K562 (cell line): ENCODE data around the gene GNAI2. TPM values are rescaled to one million over a fixed set of nuclear protein-coding genes. Genes with fewer than 3 reads are reported as not detected.
A peak's percentile ranks its signal among the peaks of the same experiment; 100 is the strongest.

Experiments
- ATAC-seq: fragments of 200-7000 bp; cut with Tn5 transposase; 3 replicates; pipeline ENCODE4 v1.9.1; 2020; ENCODE audit warnings: moderate library complexity
- BruUV-seq: library from RNA; stranded (reverse); fragments of 400-500 nt; replicated peaks from 2 replicates; lab custom pipeline; 2021; lab: Mats Ljungman, UMichigan
- CTCF ChIA-PET: fragments of 300-600 bp; formaldehyde crosslinking; extraction: SDS; loops from one replicate; lab custom pipeline; 2021; ENCODE audit warnings: low intra/inter-chr PET ratio; lab: Yijun Ruan, JAX
- POLR2A ChIA-PET: fragments of 300-600, 350-650 bp; sonication (Branson Sonifier 250); formaldehyde crosslinking; extraction: SDS; loops from one replicate; lab custom pipeline; 2021; ENCODE audit warnings: antibody characterized with exemption, inconsistent platforms; lab: Yijun Ruan, JAX
- DNase-seq, 4 experiments: peaks; one replicate each; pipeline versions ENCODE4 v3.0.0 to v3.0.0-alpha.2; 2011 to 2018; ENCODE audit warnings: low spot score in 3 of 4, mixed read lengths in 3 of 4; ENCODE audit errors: extremely low read depth in 1 of 4
- FAIRE-seq: peaks from 2 replicates; lab custom pipeline; 2011; peaks lifted over from hg19 to GRCh38; lab: Jason Lieb, UNC
- H2AFZ ChIP-seq: 2 replicates; pipeline ENCODE4 v1.6.0; 2011; ENCODE audit warnings: low read depth, low read length, control low read depth, inconsistent platforms
- H3K27ac ChIP-seq: fragments of 200-600 bp; 3 replicates; pipeline ENCODE4 v1.8.0; 2011; ENCODE audit warnings: low read depth, mild to moderate bottlenecking, control low read depth, inconsistent platforms, low read length, moderate library complexity, mixed read lengths; ENCODE audit errors: extremely low read depth
- H3K27me3 ChIP-seq, 2 experiments: fragments of 300-600 bp in 1 of 2; 2 replicates in 1 of 2; 3 replicates in 1 of 2; pipeline versions ENCODE4 v1.6.0 to v1.8.0; 2011; ENCODE audit warnings: inconsistent platforms in 2 of 2, low read length in 2 of 2, mild to moderate bottlenecking in 1 of 2, mixed read lengths in 1 of 2, moderate library complexity in 1 of 2; ENCODE audit not compliant: control insufficient read depth in 2 of 2, insufficient read depth in 2 of 2
- H3K36me3 ChIP-seq: fragments of 300-600 bp; 3 replicates; pipeline ENCODE4 v1.8.0; 2011; ENCODE audit warnings: mild to moderate bottlenecking, low read length, inconsistent platforms; ENCODE audit not compliant: control insufficient read depth, insufficient read depth
- H3K4me1 ChIP-seq, 2 experiments: fragments of 200-600 bp in 1 of 2; replicated peaks in 1 of 2; 2 replicates in 1 of 2; 3 replicates in 1 of 2; pipeline versions ENCODE4 v1.5.1 to v1.8.0; 2011; ENCODE audit warnings: inconsistent platforms in 2 of 2, low read length in 2 of 2, mild to moderate bottlenecking in 1 of 2, mixed read lengths in 1 of 2, moderate library complexity in 1 of 2; ENCODE audit not compliant: control insufficient read depth in 2 of 2, insufficient read depth in 2 of 2
- H3K4me2 ChIP-seq: 2 replicates; pipeline ENCODE4 v1.6.1; 2011; ENCODE audit warnings: low read length, control low read depth, inconsistent platforms, mixed read lengths; ENCODE audit not compliant: insufficient read depth
- H3K4me3 ChIP-seq: fragments of 200-600 bp; sonication (generic), shearing (Covaris generic); 2 replicates; pipeline ENCODE4 v1.5.1; 2016; ENCODE audit warnings: control low read depth, inconsistent platforms
- H3K79me2 ChIP-seq: fragments of 200-600 bp; 3 replicates; pipeline ENCODE4 v1.8.0; 2011; ENCODE audit warnings: low read length, inconsistent platforms; ENCODE audit not compliant: control insufficient read depth, insufficient read depth
- H3K9ac ChIP-seq, 2 experiments: 2 replicates each; pipeline versions ENCODE4 v1.6.0 to v1.6.1; 2011; ENCODE audit warnings: low read depth in 2 of 2, low read length in 2 of 2, control low read depth in 1 of 2, inconsistent platforms in 1 of 2, mild to moderate bottlenecking in 1 of 2, mixed read lengths in 1 of 2; ENCODE audit not compliant: insufficient read depth in 1 of 2
- H3K9me1 ChIP-seq: one replicate; pipeline ENCODE4 v1.6.0; 2011; ENCODE audit warnings: inconsistent platforms, mild to moderate bottlenecking, low read length, moderate library complexity; ENCODE audit not compliant: control insufficient read depth, insufficient read depth
- H3K9me3 ChIP-seq: replicated peaks from 2 replicates; pipeline ENCODE4 v1.5.1; 2011; ENCODE audit warnings: low read depth, low read length, inconsistent platforms; ENCODE audit not compliant: control insufficient read depth, insufficient read depth
- H4K20me1 ChIP-seq: replicated peaks from 2 replicates; pipeline ENCODE4 v1.6.1; 2011; ENCODE audit warnings: low read length, inconsistent platforms, mixed read lengths; ENCODE audit not compliant: control insufficient read depth, insufficient read depth
- ATF3 ChIP-seq, 2 experiments: fragments of 450-650 bp in 1 of 2; sonication (generic) in 1 of 2; formaldehyde crosslinking in 1 of 2; IDR thresholded peaks in 1 of 2; conservative IDR thresholded peaks in 1 of 2; 2 replicates each; pipeline versions ENCODE4 v1.6.1 to v1.8.1; 2016 to 2023; ENCODE audit warnings: mild to moderate bottlenecking in 2 of 2, moderate library complexity in 2 of 2, inconsistent platforms in 1 of 2, missing genetic modification reagents in 1 of 2
- DPF2 ChIP-seq: fragments of 450-650 bp; IDR thresholded peaks from 2 replicates; pipeline ENCODE4 v1.6.1; 2016
- GTF2B ChIP-seq: IDR thresholded peaks from 2 replicates; pipeline ENCODE4 v1.6.1; 2011; ENCODE audit not compliant: insufficient read length; ENCODE audit errors: extremely low read depth
- HDAC3 ChIP-seq: fragments of 450-650 bp; IDR thresholded peaks from 2 replicates; pipeline ENCODE4 v1.6.1; 2018; ENCODE audit warnings: borderline replicate concordance, mild to moderate bottlenecking, moderate library complexity; ENCODE audit not compliant: partially characterized antibody
- HLTF ChIP-seq: fragments of 450-650 bp; IDR thresholded peaks from 2 replicates; pipeline ENCODE4 v1.6.1; 2016
- IFI16 ChIP-seq: fragments of 250-450 bp; sonication (Bioruptor Pico); IDR thresholded peaks from 2 replicates; pipeline ENCODE4 v2.1.2; 2022; ENCODE audit warnings: mild to moderate bottlenecking, inconsistent platforms
- NCOR1 ChIP-seq: fragments of 450-650 bp; IDR thresholded peaks from 2 replicates; pipeline ENCODE4 v1.6.1; 2016; ENCODE audit warnings: mild to moderate bottlenecking, moderate library complexity
- POLR2G ChIP-seq: fragments of 200-400 bp; formaldehyde crosslinking; IDR thresholded peaks from 2 replicates; pipeline ENCODE4 v1.6.1; 2017; ENCODE audit warnings: low read depth, mild to moderate bottlenecking, antibody characterized with exemption, low read length, moderate library complexity
- POLR2H ChIP-seq: IDR thresholded peaks from 2 replicates; pipeline ENCODE4 v1.6.1; 2016; ENCODE audit warnings: missing genetic modification characterization, low read depth, mild to moderate bottlenecking, control low read depth, missing compliant biosample characterization, moderate library complexity
- RBFOX2 ChIP-seq: fragments of 200-400 bp; formaldehyde crosslinking; IDR thresholded peaks from 2 replicates; pipeline ENCODE4 v1.6.1; 2017; ENCODE audit warnings: low read depth, mild to moderate bottlenecking, low read length, moderate library complexity
- RCOR1 ChIP-seq, 2 experiments: IDR thresholded peaks; 2 replicates each; pipeline ENCODE4 v1.6.1; 2012; ENCODE audit warnings: low read depth in 2 of 2, low read length in 2 of 2, borderline replicate concordance in 1 of 2, improper control_type of control experiment in 1 of 2
- RHOXF2B ChIP-seq: fragments of 250-450 bp; sonication (Bioruptor Pico); conservative IDR thresholded peaks from 2 replicates; pipeline ENCODE4 v1.5.1; 2021
- SMARCE1 ChIP-seq: fragments of 450-650 bp; IDR thresholded peaks from 2 replicates; pipeline ENCODE4 v1.7.1; 2016; ENCODE audit warnings: mild to moderate bottlenecking
- SRSF7 ChIP-seq: fragments of 200-400 bp; formaldehyde crosslinking; optimal IDR thresholded peaks from 2 replicates; pipeline ENCODE3; 2017; ENCODE audit warnings: mild to moderate bottlenecking, low read depth, low read length
- SRSF9 ChIP-seq: fragments of 200-400 bp; formaldehyde crosslinking; IDR thresholded peaks from 2 replicates; pipeline ENCODE4 v1.6.1; 2017; ENCODE audit warnings: low read depth, low read length, borderline replicate concordance
- ZBTB33 ChIP-seq: sonication (generic); formaldehyde crosslinking; IDR thresholded peaks from 2 replicates; pipeline ENCODE4 v1.8.1; 2023; ENCODE audit warnings: mild to moderate bottlenecking, missing genetic modification reagents
- ZNF121 ChIP-seq: sonication (generic); formaldehyde crosslinking; conservative IDR thresholded peaks from 2 replicates; pipeline ENCODE4 v1.8.0; 2022; ENCODE audit warnings: missing genetic modification reagents
- ZNF830 ChIP-seq: fragments of 250-450 bp; sonication (Bioruptor Pico); IDR thresholded peaks from 2 replicates; pipeline ENCODE4 v1.5.0; 2021; ENCODE audit warnings: mild to moderate bottlenecking
- WGBS: fragments of 100-300 bp; shearing (Covaris generic); methylation state at CpG from one replicate; pipeline ENCODE4 v1.1.6; 2016; ENCODE audit warnings: low coverage, mixed read lengths; ENCODE audit not compliant: insufficient coverage; ENCODE audit errors: missing lambda C conversion rate; 5-methylcytosine and 5-hydroxymethylcytosine counted together
- in situ Hi-C: fragments of 300-500 bp; cut with MboI; formaldehyde crosslinking; loops from 4 replicates; pipeline ENCODE4 v1.15.0; 2018; ENCODE audit warnings: inconsistent platforms, mixed read lengths
- intact Hi-C: fragments of 100-400 bp; cut with micrococcal nuclease; formaldehyde crosslinking; loops from 2 replicates; pipeline ENCODE4 v1.14.2; 2022
- polyA plus RNA-seq, 8 experiments: library from polyadenylated mRNA; depleted of rRNA in 4 of 8; stranded (reverse) in 5 of 8; unstranded in 3 of 8; fragments of >200 nt; fragmentation: Nextera tagmentation in 2 of 8; fragmentation: Illumina TruSeq in 1 of 8; extraction: Ambion mirVana in 2 of 8; extraction: Trizol in 1 of 8; gene quantifications; 2 replicates each; pipeline versions ENCODE4 v1.2.1 to v1.2.3, GENCODE V29; 2011 to 2014; ENCODE audit warnings: inconsistent platforms in 1 of 8, missing spikeins in 1 of 8
- total RNA-seq, 7 experiments: library from RNA; depleted of rRNA in 6 of 7; stranded (reverse); fragments of >200 nt in 6 of 7; fragmentation: Illumina TruSeq in 2 of 7; extraction: Trizol in 2 of 7; gene quantifications; 2 replicates each; pipeline versions ENCODE4 v1.2.1 to v1.2.3, GENCODE V29; 2011 to 2021; ENCODE audit warnings: low replicate concordance in 1 of 7

Gene GNAI2
- total and polyA plus RNA-seq, 9 of the 15 experiments (the other 6 are each of a cell fraction or from before 2014, with no cell fraction given), result 1.1 to 72.2 (median 42.7) TPM

- ChIA-PET POLR2A (interaction anchor here (0.6 to 1.5 kb wide), 5 partner anchors 14 to 335 kb away, joined by 3 read pairs; no protein-coding TSS in a partner anchor), CTCF (no interaction called here)
- Histone ChIP-seq H3K9me1 (no peaks in the 10 kb centered on the region), H3K9ac (no peak overlapping the region), H3K36me3 (no peaks in the 10 kb centered on the region), H3K9me3 (no peaks in the 10 kb centered on the region), H4K20me1 (no peaks in the 10 kb centered on the region), H2AFZ (no peak overlapping the region), H3K4me2 (no peak overlapping the region), H3K27me3 (no peaks in the 10 kb centered on the region), H3K27ac (no peak overlapping the region), H3K79me2 (peaks cover 3% of the 10 kb centered on the region; the same call in 1 of the 3 replicates), H3K4me1 (peaks cover 6 to 51% of the 10 kb centered on the region in 2 experiments; a peak in 4 of 5 replicates), H3K4me3 (no peak overlapping the region)
- in situ Hi-C loops, result no loop called here
- intact Hi-C loops, result no loop called here
- DNase-seq (no peak), ATAC-seq (no peak), FAIRE-seq (no peak)
- 38% methylated on average over 5 of the region's 6 CpGs for WGBS
- no TSS peak for BruUV-seq
- TF ChIP-seq HLTF (no peak), ZBTB33 (CRISPR knock-in tag) (peak; percentile 42; the same call in 1 of the 2 replicates), IFI16 (CRISPR knock-in tag) (no peak), RBFOX2 (no peak), DPF2 (0 out of 2 replicates have a peak, but pooled peaks have one; percentile 27), ZNF830 (CRISPR knock-in tag) (no peak), RCOR1 (IDR thresholded peaks at IDR 0.05; ENCODE audit: borderline replicate concordance in 1 of 2, low read depth in 2 of 2, low read length in 2 of 2) (no peak), HDAC3 (no peak), RHOXF2B (CRISPR knock-in tag) (no peak), NCOR1 (no peak), SRSF7 (no peak), GTF2B (no peak), SRSF9 (no peak), SMARCE1 (no peak), POLR2H (tag) (no peak), POLR2G (no peak), ATF3 (IDR thresholded peaks at IDR 0.05) (peak; percentile 54), ATF3 (CRISPR knock-in tag; conservative IDR thresholded peaks at IDR 0.05) (no peak), ZNF121 (CRISPR knock-in tag) (no peak)
Observed at GRCh38 chr3:50263478-50264382, 27.7 kb downstream of the GNAI2 start.
